Hepatocyte (in vitro differentiated cells): ENCODE results near the gene DCST2.

ENCODE experiments used
- CTCF ChIP-seq: fragments of 200-600 bp; sonication (generic); IDR thresholded peaks from 2 replicates; pipeline ENCODE4 v1.5.1; 2016; ENCODE audit warnings: antibody characterized with exemption, mild to moderate bottlenecking; ENCODE audit not compliant: poor library complexity
- EZH2 ChIP-seq: fragments of 200-600 bp; sonication (generic); IDR thresholded peaks from 2 replicates; pipeline ENCODE4 v1.6.1; 2016; ENCODE audit warnings: antibody characterized with exemption, mild to moderate bottlenecking, borderline replicate concordance
- EZH2phosphoT487 ChIP-seq: fragments of 200-600 bp; sonication (generic); IDR thresholded peaks from one replicate; pipeline ENCODE4 v1.6.1; 2018; ENCODE audit warnings: antibody characterized with exemption, mild to moderate bottlenecking, low read depth, moderate library complexity; ENCODE audit not compliant: unreplicated experiment, severe bottlenecking

GRCh38 chr1:155062151-155062686 lies 28.6 kb upstream of the DCST2 start:
- no peak for TF ChIP-seq CTCF
- no peak for TF ChIP-seq EZH2
- TF ChIP-seq EZH2phosphoT487: no peak
